NCI-H524 (cell line): ENCODE results near the gene AMDHD2.

Experiments used
- DNase-seq, 2 experiments: peaks; one replicate each; lab custom pipeline; 2025; lab: John Stamatoyannopoulos, UW

The AMDHD2 gene

DNA sequence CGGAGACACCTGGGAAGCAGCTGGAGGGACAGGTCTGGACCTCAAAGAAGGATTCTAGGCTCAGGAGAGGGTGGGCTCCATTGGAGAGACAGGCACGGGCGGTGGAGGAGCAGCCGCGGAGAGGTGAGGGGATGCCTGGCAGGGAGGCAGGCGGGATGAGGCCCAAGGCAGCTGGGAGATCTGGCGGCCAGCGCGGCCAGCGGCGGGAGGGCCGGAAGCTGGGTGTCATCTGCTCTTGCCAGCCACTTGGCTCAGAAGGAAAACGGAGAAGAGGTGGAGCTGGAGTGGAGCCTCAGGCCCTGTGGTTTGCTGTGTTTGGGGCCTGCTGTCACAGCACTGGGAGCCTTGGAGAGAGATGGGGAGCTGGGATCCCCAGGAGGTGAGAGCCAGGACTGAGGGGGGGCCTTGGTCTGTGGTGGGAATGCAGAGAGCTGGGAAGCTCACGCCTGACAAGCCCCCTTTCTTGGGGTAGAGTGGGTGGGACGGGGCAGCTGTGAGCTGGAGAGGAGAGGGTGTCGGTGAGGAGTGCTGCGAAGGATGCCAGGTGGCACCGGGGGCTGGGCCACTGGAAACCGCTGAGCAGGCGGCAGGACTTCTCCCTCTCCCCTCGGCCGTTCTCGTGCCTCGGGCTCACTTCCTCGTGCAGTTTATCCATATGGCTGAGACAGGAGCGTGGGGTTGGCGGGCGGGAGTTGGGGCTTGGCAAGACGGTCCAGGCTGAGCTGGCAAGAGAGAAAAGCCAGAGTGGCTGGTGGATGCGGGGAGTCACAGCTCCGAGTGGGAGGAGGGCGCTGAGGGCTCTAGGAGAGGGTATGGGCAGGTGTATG is 37.2 kb upstream of the AMDHD2 start:
- peak; percentile 73 to 89 for DNase-seq

DNA sequence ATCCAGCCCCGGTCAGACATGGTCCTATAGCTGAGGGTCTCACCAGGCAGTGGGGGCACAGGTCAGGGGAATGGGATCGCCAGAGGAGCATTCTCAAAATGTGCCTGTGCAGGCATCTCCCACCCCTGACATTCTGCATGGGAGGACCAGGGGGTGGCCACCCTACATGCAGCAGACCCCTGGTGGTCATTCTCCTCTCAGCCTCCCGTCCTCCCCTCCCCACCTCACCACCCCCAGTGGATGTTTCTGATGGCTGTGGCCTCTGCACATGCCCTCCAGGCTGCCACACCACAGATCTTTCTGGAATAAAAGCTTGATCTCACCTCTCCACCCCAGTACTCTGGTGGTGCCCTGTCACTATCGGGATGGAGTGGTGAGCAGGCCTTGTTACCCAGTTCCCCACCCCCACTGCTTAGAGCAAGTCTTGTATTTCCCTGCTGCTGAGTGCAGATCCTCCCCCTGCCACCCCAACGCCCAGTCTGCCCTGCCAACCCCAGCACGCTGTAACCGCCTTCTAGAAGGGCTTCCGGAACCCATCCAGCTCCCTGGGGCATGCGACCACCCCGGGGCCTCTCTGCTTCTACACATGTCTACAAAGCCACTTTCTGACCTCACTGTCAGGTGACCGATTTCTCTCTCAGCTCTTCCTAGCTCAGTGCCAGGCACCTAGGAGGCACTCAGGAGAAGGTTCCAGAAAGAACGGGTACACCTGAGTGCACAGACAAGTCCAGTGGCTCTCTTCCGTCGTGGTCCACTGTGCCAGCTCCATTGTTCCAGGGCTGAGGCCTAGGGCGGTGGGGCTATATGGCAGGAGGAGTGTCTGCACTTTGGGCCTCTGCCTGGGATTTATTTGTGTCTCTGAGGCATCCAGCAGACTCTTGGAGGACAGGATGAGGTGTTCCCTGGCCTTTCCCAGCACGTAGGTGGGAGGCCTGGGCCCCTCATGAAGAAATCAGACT is 36.0 kb upstream of the AMDHD2 start:
- DNase-seq, result no peak

- no peak for DNase-seq
Observed at GRCh38 chr16:2484898-2485508, 35.2 kb upstream of the AMDHD2 start.

DNA sequence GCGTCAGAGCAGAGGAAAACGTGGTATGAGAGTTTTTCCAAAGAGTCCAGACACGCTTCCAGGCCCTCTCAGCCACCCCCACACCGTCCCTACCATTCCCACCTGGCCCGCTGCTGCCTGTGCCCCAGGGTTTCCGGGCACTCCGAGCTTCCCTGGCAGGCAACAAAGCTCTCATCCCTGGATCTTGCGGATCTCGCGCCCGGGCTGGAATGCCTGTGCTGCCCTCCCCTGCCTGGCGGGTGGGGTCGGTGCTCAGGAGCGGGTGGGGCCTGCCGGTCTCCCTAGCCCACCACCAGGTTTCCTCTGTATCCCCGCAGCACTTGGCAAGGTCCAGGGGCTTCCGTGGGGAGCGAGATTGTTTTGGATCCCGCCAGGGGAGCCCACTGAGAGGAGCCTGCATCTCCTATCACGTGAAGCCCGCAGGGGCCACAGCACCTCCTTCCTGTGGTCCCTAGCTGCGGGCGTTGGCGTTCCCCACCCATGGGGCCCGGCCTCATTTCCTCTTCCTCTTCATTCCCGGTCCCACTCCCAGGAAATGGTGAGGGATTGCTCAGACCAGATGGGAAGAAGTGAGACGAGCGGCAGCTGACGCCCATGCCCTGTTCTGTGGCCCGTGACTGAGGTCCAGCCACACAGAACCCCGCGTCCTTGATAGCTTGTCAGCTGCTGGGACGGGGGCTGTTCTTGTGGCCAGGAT is 34.2 kb upstream of the AMDHD2 start:
- DNase-seq, result no peak

DNA sequence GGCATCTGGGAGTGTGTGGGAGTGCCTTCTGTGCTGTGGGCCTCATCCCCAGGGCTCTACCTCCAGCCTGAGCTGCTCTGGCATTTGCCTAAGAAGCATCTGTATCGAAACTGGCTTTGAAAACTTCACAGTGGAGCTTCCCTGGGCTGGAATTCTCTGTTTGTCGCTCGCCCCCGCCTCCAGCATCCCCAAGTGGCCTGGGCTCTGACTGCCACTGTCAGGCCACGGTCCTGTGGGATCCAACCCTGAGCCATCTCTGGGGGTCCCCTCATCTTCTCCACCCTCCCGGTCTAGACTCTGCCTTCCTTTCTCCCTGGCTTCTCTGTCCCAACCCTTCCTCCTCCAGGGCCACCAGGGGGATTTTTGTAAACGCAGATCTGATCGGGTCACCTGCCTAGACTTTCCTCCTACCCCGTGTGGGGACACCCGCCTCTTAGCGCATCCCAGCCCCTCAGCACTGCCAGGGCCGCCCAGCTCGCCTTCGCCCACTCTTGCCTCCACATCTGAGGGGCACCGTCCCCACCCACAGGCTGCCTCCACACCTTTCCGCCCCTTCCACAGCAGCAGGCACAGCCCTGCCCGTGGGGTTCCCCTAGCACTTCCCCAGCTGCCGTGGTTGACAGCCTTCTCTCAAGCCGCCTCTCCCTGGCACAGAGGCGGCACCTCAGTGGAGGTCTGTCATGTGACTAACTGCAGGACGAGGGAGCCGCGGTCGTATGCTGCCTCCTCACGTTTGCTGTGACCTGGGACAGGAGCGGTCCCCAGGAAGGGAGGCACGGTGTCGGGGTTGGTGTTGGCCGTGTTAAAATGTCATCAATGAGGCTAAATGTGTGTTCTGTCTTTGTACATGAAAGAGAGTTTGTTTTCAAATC is 33.3 kb upstream of the AMDHD2 start:
- peak in 1 of 2 experiments; percentile 46 for DNase-seq

- DNase-seq, result no peak
Observed at GRCh38 chr16:2487517-2487842, 32.7 kb upstream of the AMDHD2 start.

DNA sequence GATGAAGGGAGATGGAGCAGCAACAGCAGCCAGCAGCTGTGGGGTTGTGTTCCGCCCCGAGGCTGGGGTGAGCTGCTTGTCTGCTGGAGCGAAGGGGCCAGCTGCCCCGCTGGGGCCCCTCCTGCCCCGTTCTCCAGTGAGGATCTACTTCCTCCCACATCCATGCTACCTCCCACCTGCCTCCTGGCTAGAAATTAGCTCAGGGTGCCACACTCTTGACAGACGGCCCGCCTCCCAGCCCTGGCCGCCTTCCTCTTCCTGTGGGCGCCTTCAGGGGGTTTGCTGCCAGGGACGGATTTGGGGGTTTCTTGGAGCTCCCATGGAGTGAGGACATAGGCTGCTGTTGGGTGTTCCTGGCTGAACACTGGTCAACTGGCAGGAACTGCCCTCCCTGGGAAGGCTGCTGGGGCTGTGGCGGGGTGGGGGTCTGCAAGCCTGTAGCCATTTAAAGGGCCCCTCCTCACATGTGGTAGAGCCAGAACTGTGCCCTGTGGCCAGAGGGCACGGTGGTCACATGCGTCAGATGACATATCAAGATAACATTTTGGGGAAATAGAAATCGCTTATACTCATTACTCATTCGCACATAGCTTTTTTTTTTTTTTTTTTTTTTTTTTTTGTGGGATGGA is 32.2 kb upstream of the AMDHD2 start:
- no peak for DNase-seq

GRCh38 chr16:2489581-2489980 is 30.6 kb upstream of the AMDHD2 start:
- no peak for DNase-seq

DNA sequence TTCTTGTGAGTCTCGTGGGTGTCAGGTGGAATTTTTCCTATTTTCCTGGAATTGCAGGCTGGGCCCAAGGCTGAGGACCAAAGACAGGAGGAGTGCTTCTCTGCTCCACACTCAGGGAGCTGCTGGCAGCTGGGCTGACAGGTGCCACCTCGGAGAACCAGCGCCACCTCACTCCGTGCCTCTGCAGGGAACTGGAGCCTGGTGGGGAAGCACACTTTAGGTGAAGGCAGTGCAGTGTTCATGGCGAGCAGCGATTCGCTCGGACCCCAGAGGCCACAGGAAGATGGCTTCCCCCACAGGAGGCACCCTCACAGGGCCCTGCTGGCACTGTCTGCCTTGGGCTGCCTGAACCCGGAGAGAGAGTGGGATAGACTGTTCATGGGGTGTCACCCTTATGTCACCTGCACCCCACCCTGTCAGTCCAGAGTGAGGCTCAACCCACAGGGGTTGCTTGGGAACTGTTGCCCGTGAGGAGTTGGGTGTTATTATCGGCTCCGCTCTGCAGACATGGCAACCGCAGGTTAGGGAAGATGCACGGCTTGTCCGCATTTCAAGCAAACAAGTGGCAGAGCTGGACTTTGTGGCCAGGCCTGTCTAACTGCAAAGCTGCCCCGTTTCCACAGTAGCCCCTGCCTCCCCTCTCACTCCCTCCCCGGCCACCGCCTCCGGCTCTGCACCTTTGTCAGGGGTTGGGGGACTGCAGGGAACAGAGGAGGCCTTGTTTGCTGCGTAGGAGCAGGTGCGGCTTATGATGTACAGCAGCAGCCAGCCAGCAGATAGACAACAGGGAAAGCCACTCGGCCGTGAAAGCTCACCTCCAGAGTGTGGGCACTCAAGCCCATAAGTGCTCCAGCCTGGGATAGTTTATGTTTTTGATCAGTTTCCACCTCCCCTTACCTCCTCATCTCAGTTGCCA is 29.7 kb upstream of the AMDHD2 start:
- DNase-seq, result peak; percentile 47 to 79

DNA sequence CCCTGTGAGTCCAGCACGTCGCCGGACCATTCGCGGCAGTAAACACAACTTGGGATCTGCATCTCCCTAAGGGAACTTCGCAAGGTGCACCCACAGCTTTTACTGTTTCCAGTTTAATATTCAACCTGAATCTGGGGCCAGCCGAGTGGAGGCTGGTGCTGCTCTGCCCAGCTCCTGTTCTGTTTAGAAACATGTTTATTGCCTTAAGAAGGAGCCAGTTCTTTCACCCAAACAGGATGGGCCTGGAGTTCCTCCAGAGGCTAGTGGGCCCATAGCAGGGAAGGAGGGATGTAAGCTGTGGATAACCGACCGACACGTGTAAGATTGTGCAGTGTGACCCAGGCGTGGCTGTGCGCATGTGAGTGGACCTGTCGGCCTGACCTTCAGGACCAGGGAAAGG is 27.9 kb upstream of the AMDHD2 start:
- DNase-seq, result no peak

DNA sequence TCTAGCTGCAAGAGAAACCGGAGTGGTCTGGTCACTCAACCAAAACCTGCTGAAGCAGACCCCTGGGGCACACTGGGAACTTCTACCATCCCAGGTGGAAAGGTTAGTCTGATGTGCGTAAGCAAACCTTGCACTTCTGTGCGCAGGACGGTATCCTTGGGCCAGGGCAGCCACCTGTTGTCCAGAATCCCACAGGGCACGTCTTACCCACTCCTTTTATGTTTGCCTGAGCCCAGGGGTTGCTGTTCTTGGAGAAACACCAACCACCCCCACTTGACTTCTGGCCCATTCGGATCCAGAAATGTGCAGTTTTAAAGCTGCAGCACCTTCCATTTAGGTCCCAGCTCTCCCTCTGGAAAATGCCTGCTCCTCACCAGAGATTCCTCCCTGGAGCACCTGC is 26.6 kb upstream of the AMDHD2 start:
- no peak for DNase-seq

- DNase-seq, result no peak
Observed at GRCh38 chr16:2494616-2495015, 25.6 kb upstream of the AMDHD2 start.

- DNase-seq, result no peak
Observed at GRCh38 chr16:2495041-2495440, 25.1 kb upstream of the AMDHD2 start.

DNA sequence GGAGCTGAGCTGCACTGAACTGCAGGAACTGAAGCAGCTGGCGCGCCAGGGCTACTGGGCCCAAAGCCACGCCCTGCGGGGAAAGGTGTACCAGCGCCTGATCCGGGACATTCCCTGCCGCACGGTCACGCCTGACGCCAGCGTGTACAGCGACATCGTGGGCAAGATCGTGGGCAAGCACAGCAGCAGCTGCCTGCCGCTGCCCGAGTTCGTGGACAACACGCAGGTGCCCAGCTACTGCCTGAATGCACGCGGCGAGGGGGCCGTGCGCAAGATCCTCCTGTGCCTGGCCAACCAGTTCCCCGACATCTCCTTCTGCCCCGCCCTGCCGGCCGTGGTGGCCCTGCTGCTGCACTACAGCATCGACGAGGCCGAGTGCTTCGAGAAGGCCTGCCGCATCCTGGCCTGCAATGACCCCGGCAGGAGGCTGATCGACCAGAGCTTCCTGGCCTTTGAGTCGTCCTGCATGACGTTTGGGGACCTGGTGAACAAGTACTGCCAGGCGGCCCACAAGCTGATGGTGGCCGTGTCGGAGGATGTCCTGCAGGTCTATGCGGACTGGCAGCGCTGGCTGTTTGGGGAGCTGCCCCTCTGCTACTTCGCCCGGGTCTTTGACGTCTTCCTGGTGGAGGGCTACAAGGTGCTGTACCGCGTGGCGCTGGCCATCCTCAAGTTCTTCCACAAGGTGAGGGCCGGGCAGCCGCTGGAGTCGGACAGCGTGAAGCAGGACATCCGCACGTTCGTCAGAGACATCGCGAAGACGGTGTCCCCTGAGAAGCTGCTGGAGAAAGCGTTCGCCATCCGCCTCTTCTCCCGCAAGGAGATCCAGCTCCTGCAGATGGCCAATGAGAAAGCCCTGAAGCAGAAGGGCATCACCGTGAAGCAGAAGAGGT is 23.7 kb upstream of the AMDHD2 start:
- no peak for DNase-seq

GRCh38 chr16:2497116-2497630 is 23.0 kb upstream of the AMDHD2 start:
- no peak for DNase-seq

- DNase-seq, result no peak
Observed at GRCh38 chr16:2497695-2498484, 22.3 kb upstream of the AMDHD2 start.

- no peak for DNase-seq
Observed at GRCh38 chr16:2498531-2499253, 21.5 kb upstream of the AMDHD2 start.
